HepG2 (cell line): ENCODE data around the gene SPNS2. TPM values are rescaled to one million over a fixed set of nuclear protein-coding genes. Genes with fewer than 3 reads are reported as not detected.

Source experiments
- AKAP8 ChIP-seq: sonication (generic); formaldehyde crosslinking; IDR thresholded peaks from 2 replicates; pipeline ENCODE4 v1.5.1; 2020; ENCODE audit warnings: mild to moderate bottlenecking, missing genetic modification reagents
- ATF6 ChIP-seq: sonication (generic); formaldehyde crosslinking; conservative IDR thresholded peaks from 2 replicates; pipeline ENCODE4 v1.4.0; 2020; ENCODE audit warnings: missing genetic modification reagents
- FOSL2 ChIP-seq: sonication (generic); formaldehyde crosslinking; IDR thresholded peaks from 2 replicates; pipeline ENCODE4 v1.4.0; 2020; ENCODE audit warnings: missing genetic modification reagents
- HDAC6 ChIP-seq: fragments of 200-600 bp; sonication (generic); IDR thresholded peaks from 2 replicates; pipeline ENCODE4 v1.7.0; 2017; ENCODE audit warnings: mild to moderate bottlenecking, antibody characterized with exemption, low read length, low read depth
- HNF4A ChIP-seq: sonication (generic); formaldehyde crosslinking; IDR thresholded peaks from 2 replicates; pipeline ENCODE4 v1.4.0; 2020; ENCODE audit warnings: missing genetic modification reagents
- HNF4G ChIP-seq, 2 experiments: sonication (generic) in 1 of 2; formaldehyde crosslinking in 1 of 2; IDR thresholded peaks; 2 replicates each; pipeline versions ENCODE4 v1.4.0 to v1.6.1; 2011 to 2020; ENCODE audit warnings: borderline replicate concordance in 2 of 2, low read depth in 2 of 2, mild to moderate bottlenecking in 2 of 2, low read length in 1 of 2, missing genetic modification reagents in 1 of 2, moderate library complexity in 1 of 2
- KDM3A ChIP-seq: IDR thresholded peaks from 2 replicates; pipeline ENCODE4 v1.6.1; 2018; ENCODE audit warnings: low read depth, missing compliant biosample characterization
- MAX ChIP-seq: IDR thresholded peaks from 2 replicates; pipeline ENCODE4 v1.6.1; 2012; ENCODE audit warnings: inconsistent platforms
- MTF1 ChIP-seq: sonication (generic); formaldehyde crosslinking; IDR thresholded peaks from 2 replicates; pipeline ENCODE4 v1.5.0; 2020; ENCODE audit warnings: missing genetic modification reagents
- NFIB ChIP-seq: sonication (generic); formaldehyde crosslinking; IDR thresholded peaks from 2 replicates; pipeline ENCODE4 v1.9.0; 2021; ENCODE audit warnings: missing genetic modification reagents, mild to moderate bottlenecking, borderline replicate concordance
- POLR2G ChIP-seq: fragments of 200-400 bp; formaldehyde crosslinking; IDR thresholded peaks from 2 replicates; pipeline ENCODE4 v1.6.1; 2018; ENCODE audit warnings: mild to moderate bottlenecking, low read depth, low read length, moderate library complexity
- RNF219 ChIP-seq: sonication (generic); formaldehyde crosslinking; IDR thresholded peaks from 2 replicates; pipeline ENCODE4 v1.5.0; 2020; ENCODE audit warnings: mild to moderate bottlenecking, missing genetic modification reagents
- SP5 ChIP-seq: IDR thresholded peaks from 2 replicates; pipeline ENCODE4 v1.6.1; 2016; ENCODE audit warnings: low read depth, borderline replicate concordance
- ZBTB46 ChIP-seq: sonication (generic); formaldehyde crosslinking; IDR thresholded peaks from 2 replicates; pipeline ENCODE4 v1.4.0; 2020; ENCODE audit warnings: mild to moderate bottlenecking, missing genetic modification reagents, borderline replicate concordance
- ZNF12 ChIP-seq: sonication (generic); formaldehyde crosslinking; IDR thresholded peaks from 2 replicates; pipeline ENCODE4 v1.5.0; 2020; ENCODE audit warnings: missing genetic modification reagents
- ZNF274 ChIP-seq: sonication (generic); formaldehyde crosslinking; IDR thresholded peaks from 2 replicates; pipeline ENCODE4 v1.5.1; 2020; ENCODE audit warnings: mild to moderate bottlenecking, missing genetic modification reagents
- ZNF292 ChIP-seq: sonication (generic); formaldehyde crosslinking; IDR thresholded peaks from 2 replicates; pipeline ENCODE4 v1.8.1; 2022; ENCODE audit warnings: mild to moderate bottlenecking, low read depth, missing genetic modification reagents, borderline replicate concordance
- ZNF572 ChIP-seq: sonication (generic); formaldehyde crosslinking; IDR thresholded peaks from 2 replicates; pipeline ENCODE4 v1.5.1; 2020; ENCODE audit warnings: mild to moderate bottlenecking, missing genetic modification reagents
- ZNF580 ChIP-seq: IDR thresholded peaks from 2 replicates; pipeline ENCODE4 v1.6.1; 2016; ENCODE audit warnings: low read depth, borderline replicate concordance
- ZNF652 ChIP-seq: IDR thresholded peaks from 2 replicates; pipeline ENCODE4 v1.6.1; 2016; ENCODE audit warnings: low read depth, borderline replicate concordance
- ZNF713 ChIP-seq: sonication (generic); formaldehyde crosslinking; IDR thresholded peaks from 2 replicates; pipeline ENCODE4 v1.4.0; 2020; ENCODE audit warnings: mild to moderate bottlenecking, missing genetic modification reagents
- ZNF772 ChIP-seq: sonication (generic); formaldehyde crosslinking; IDR thresholded peaks from 2 replicates; pipeline ENCODE4 v1.5.0; 2020; ENCODE audit warnings: mild to moderate bottlenecking, missing genetic modification reagents
- ZSCAN22 ChIP-seq: sonication (generic); formaldehyde crosslinking; IDR thresholded peaks from 2 replicates; pipeline ENCODE4 v1.4.0; 2020; ENCODE audit warnings: mild to moderate bottlenecking, missing genetic modification reagents
- polyA plus RNA-seq, 8 experiments: library from polyadenylated mRNA; depleted of rRNA in 3 of 8; stranded (reverse) in 7 of 8; unstranded in 1 of 8; fragments of >200 nt; fragmentation: Illumina TruSeq in 4 of 8; extraction: Trizol in 4 of 8; gene quantifications; 2 replicates each; pipeline versions ENCODE4 v1.2.1 to v1.2.3, GENCODE V29; 2011 to 2016; ENCODE audit warnings: low read depth in 4 of 8, missing spikeins in 1 of 8, mixed read lengths in 1 of 8; ENCODE audit not compliant: insufficient read depth in 1 of 8
- total RNA-seq, 5 experiments: library from RNA; depleted of rRNA; stranded (reverse); fragments of >200 nt; fragmentation: Illumina TruSeq; extraction: Trizol; gene quantifications; 2 replicates each; pipeline ENCODE4 v1.2.3, GENCODE V29; 2016; ENCODE audit warnings: low read depth in 1 of 5

Gene SPNS2
- total and polyA plus RNA-seq, 2 of the 13 experiments (the other 11 are each of a cell fraction or from before 2014, with no cell fraction given) = 0.01 TPM; not detected in 1

GRCh38 chr17:4492721-4493561 lies 5.7 kb upstream of the SPNS2 start (continued):
- no peak for TF ChIP-seq ZNF572 (CRISPR knock-in tag)
- TF ChIP-seq ATF6 = peak; percentile 95
- no peak for TF ChIP-seq ZBTB46 (CRISPR knock-in tag)
- 0 out of 2 replicates have a peak, but pooled peaks have one; percentile 49 for TF ChIP-seq RNF219 (CRISPR knock-in tag)
- no peak; the same call in 1 of the 2 replicates for TF ChIP-seq KDM3A (CRISPR knock-in tag)
- TF ChIP-seq ZSCAN22 = no peak
- no peak for TF ChIP-seq ZNF292 (CRISPR knock-in tag)
- TF ChIP-seq NFIB = no peak
- TF ChIP-seq HNF4G (IDR thresholded peaks at IDR 0.05; ENCODE audit: borderline replicate concordance, low read depth, low read length) = peak; percentile 50; the same call in 1 of the 2 replicates
- TF ChIP-seq HNF4G (CRISPR knock-in tag; IDR thresholded peaks at IDR 0.05; ENCODE audit: borderline replicate concordance, low read depth) = peak; percentile 66; the same call in 1 of the 2 replicates
- peak; percentile 62; the same call in 1 of the 2 replicates for TF ChIP-seq ZNF274 (CRISPR knock-in tag)
- no peak for TF ChIP-seq SP5 (CRISPR knock-in tag)
- no peak for TF ChIP-seq HNF4A (CRISPR knock-in tag)
- TF ChIP-seq POLR2G = no peak
- 0 out of 2 replicates have a peak, but pooled peaks have one; percentile 19 for TF ChIP-seq ZNF652 (CRISPR knock-in tag)
- TF ChIP-seq MAX = peak; percentile 77
- TF ChIP-seq ZNF580 (CRISPR knock-in tag) = peak; percentile 96
- TF ChIP-seq MTF1 (CRISPR knock-in tag) = peak; percentile 66; the same call in 1 of the 2 replicates
- peak; percentile 84 for TF ChIP-seq ZNF12 (CRISPR knock-in tag)
- TF ChIP-seq AKAP8 (CRISPR knock-in tag) = no peak
- TF ChIP-seq FOSL2 (CRISPR knock-in tag) = peak; percentile 55
- TF ChIP-seq ZNF772 (CRISPR knock-in tag) = no peak
- no peak for TF ChIP-seq ZNF713 (CRISPR knock-in tag)
- TF ChIP-seq HDAC6 = no peak
